ENCODE data around the gene BCL11A. TPM values are rescaled to one million over a fixed set of nuclear protein-coding genes. Genes with fewer than 3 reads are reported as not detected.

Gene BCL11A
- polyA plus RNA-seq, 3 donors, result 8.7 to 15.6 (median 11.1) TPM

DNA sequence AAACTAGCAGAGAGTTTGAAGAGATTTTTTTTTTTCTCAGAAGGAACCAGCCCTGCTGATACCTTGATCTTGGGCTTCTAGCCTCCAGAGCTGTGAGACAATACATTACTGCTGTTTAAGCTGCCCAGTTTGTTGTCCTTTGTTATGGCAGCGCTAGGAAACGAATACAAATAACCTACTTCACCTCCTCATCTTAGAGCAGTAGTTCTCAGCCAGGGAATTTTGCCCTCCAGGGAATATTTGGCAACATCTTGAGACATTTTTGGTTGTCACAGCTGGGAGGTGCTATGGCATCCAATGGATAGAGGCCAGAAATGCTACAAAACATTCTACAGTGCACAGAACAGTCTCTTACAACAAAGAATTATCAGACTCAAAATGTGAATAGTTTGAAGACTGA lies 43.9 kb upstream of the BCL11A start:
- H3K36me3 ChIP-seq (replicated peaks in 1 of 2; ENCODE audit: control insufficient read depth in 1 of 2, insufficient read depth in 2 of 2, low read length in 2 of 2), result no peaks in the 10 kb centered on the region

GRCh38 chr2:60596411-60596810 lies 43.0 kb upstream of the BCL11A start:
- Mint-ChIP-seq H3K36me3 (no peaks in the 10 kb centered on the region), H3K4me3 (no peak overlapping the region), H3K27ac (no peak overlapping the region), H3K9me3 (peaks cover 7 to 22% (median 13%) of the 10 kb centered on the region in 7 donors), H3K27me3 (ENCODE audit: low read depth in 3 of 3) (peaks cover 0 to 3% (median 1%) of the 10 kb centered on the region in 3 donors), H3K4me1 (no peaks in the 10 kb centered on the region)
- Histone ChIP-seq H3K27ac (ENCODE audit: low read depth in 1 of 2, low read length in 2 of 2) (no peak overlapping the region), H3K36me3 (replicated peaks in 1 of 2; ENCODE audit: control insufficient read depth in 1 of 2, insufficient read depth in 2 of 2, low read length in 2 of 2) (no peaks in the 10 kb centered on the region), H4K20me1 (ENCODE audit: insufficient read depth, low read length) (no peaks in the 10 kb centered on the region), H2AFZ (ENCODE audit: insufficient read depth, low read depth, low read length, poor library complexity, severe bottlenecking) (no peak overlapping the region), H3K79me2 (ENCODE audit: insufficient read depth, low read length) (no peaks in the 10 kb centered on the region), H3K9ac (ENCODE audit: insufficient read depth, low read length, poor library complexity, severe bottlenecking) (no peak overlapping the region), H3K4me1 (ENCODE audit: control insufficient read depth in 1 of 2, insufficient read depth in 2 of 2, low read length in 2 of 2) (no peaks in the 10 kb centered on the region), H3K4me2 (replicated peaks; ENCODE audit: extremely low read depth, low read length, poor library complexity, severe bottlenecking) (no peak overlapping the region), H3K27me3 (ENCODE audit: control insufficient read depth in 2 of 2, insufficient read depth in 2 of 2, low read length in 2 of 2) (no peaks in the 10 kb centered on the region), H3K4me3 (replicated peaks in 1 of 3; ENCODE audit: low read depth in 2 of 3, low read length in 3 of 3) (no peak overlapping the region), H3K9me3 (replicated peaks in 1 of 2; ENCODE audit: control insufficient read depth in 1 of 2, insufficient read depth in 1 of 2, low read length in 2 of 2) (no peaks in the 10 kb centered on the region)
- WGBS (ENCODE audit: insufficient coverage), result no CpG with 5 or more reads among the region's 2 CpGs
- TF ChIP-seq, protein P1, sequence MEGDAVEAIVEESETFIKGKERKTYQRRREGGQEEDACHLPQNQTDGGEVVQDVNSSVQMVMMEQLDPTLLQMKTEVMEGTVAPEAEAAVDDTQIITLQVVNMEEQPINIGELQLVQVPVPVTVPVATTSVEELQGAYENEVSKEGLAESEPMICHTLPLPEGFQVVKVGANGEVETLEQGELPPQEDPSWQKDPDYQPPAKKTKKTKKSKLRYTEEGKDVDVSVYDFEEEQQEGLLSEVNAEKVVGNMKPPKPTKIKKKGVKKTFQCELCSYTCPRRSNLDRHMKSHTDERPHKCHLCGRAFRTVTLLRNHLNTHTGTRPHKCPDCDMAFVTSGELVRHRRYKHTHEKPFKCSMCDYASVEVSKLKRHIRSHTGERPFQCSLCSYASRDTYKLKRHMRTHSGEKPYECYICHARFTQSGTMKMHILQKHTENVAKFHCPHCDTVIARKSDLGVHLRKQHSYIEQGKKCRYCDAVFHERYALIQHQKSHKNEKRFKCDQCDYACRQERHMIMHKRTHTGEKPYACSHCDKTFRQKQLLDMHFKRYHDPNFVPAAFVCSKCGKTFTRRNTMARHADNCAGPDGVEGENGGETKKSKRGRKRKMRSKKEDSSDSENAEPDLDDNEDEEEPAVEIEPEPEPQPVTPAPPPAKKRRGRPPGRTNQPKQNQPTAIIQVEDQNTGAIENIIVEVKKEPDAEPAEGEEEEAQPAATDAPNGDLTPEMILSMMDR (IDR thresholded peaks at IDR 0.05), result no peak
- intact Hi-C loops (cut with micrococcal nuclease), result no loop called here
- DNase-seq, result no peak

More for the DNA sequence above, 43.9 kb upstream of the BCL11A start:
- Mint-ChIP-seq H3K9me3 (peaks cover 5 to 18% (median 9%) of the 10 kb centered on the region in 7 donors), H3K27me3 (ENCODE audit: low read depth in 3 of 3) (peaks cover 0 to 3% (median 1%) of the 10 kb centered on the region in 3 donors), H3K36me3 (no peaks in the 10 kb centered on the region), H3K4me1 (no peaks in the 10 kb centered on the region), H3K27ac (no peak overlapping the region), H3K4me3 (no peak overlapping the region)
- H3K4me3 ChIP-seq (replicated peaks in 1 of 3; ENCODE audit: low read depth in 2 of 3, low read length in 3 of 3), result no peak overlapping the region
- H3K9me3 ChIP-seq (replicated peaks in 1 of 2; ENCODE audit: control insufficient read depth in 1 of 2, insufficient read depth in 1 of 2, low read length in 2 of 2), result no peaks in the 10 kb centered on the region
- H2AFZ ChIP-seq (ENCODE audit: insufficient read depth, low read depth, low read length, poor library complexity, severe bottlenecking), result no peak overlapping the region
- no peak for DNase-seq
- WGBS (ENCODE audit: insufficient coverage), result no CpG with 5 or more reads among the region's 2 CpGs
- TF ChIP-seq, protein P1 (IDR thresholded peaks at IDR 0.05), result no peak
- no peaks in the 10 kb centered on the region for H4K20me1 ChIP-seq (ENCODE audit: insufficient read depth, low read length)
- intact Hi-C loops (cut with micrococcal nuclease), result no loop called here
- H3K9ac ChIP-seq (ENCODE audit: insufficient read depth, low read length, poor library complexity, severe bottlenecking), result no peak overlapping the region
- no peak overlapping the region for H3K4me2 ChIP-seq (replicated peaks; ENCODE audit: extremely low read depth, low read length, poor library complexity, severe bottlenecking)
- no peaks in the 10 kb centered on the region for H3K4me1 ChIP-seq (ENCODE audit: control insufficient read depth in 1 of 2, insufficient read depth in 2 of 2, low read length in 2 of 2)
- H3K79me2 ChIP-seq (ENCODE audit: insufficient read depth, low read length), result no peaks in the 10 kb centered on the region
- H3K27ac ChIP-seq (ENCODE audit: low read depth in 1 of 2, low read length in 2 of 2), result no peak overlapping the region
- no peaks in the 10 kb centered on the region for H3K27me3 ChIP-seq (ENCODE audit: control insufficient read depth in 2 of 2, insufficient read depth in 2 of 2, low read length in 2 of 2)
